Stomach (tissue), 4 donors: ENCODE measurements around the gene CEACAM5.

ENCODE experiments used
- EP300 ChIP-seq: sonication (generic); formaldehyde crosslinking; IDR thresholded peaks from one replicate; pipeline ENCODE4 v1.6.1; 2017; ENCODE audit warnings: antibody characterized with exemption
- POLR2A ChIP-seq, 4 donors: fragments of 450-650 bp; IDR thresholded peaks; one replicate each; pipeline ENCODE4 v1.6.1; 2016; ENCODE audit warnings: antibody characterized with exemption in 4 of 4, control low read depth in 2 of 4, mild to moderate bottlenecking in 1 of 4, moderate library complexity in 1 of 4
- TF ChIP-seq, protein P1 (sequence below), 7 experiments: fragments of 450-650 bp in 4 of 7; fragments of 200-600 bp in 3 of 7; sonication (generic) in 3 of 7; IDR thresholded peaks; one replicate each; pipeline ENCODE4 v1.5.1; 2016 to 2019; ENCODE audit warnings: antibody characterized with exemption in 7 of 7, control low read depth in 2 of 7, mild to moderate bottlenecking in 1 of 7

DNA sequence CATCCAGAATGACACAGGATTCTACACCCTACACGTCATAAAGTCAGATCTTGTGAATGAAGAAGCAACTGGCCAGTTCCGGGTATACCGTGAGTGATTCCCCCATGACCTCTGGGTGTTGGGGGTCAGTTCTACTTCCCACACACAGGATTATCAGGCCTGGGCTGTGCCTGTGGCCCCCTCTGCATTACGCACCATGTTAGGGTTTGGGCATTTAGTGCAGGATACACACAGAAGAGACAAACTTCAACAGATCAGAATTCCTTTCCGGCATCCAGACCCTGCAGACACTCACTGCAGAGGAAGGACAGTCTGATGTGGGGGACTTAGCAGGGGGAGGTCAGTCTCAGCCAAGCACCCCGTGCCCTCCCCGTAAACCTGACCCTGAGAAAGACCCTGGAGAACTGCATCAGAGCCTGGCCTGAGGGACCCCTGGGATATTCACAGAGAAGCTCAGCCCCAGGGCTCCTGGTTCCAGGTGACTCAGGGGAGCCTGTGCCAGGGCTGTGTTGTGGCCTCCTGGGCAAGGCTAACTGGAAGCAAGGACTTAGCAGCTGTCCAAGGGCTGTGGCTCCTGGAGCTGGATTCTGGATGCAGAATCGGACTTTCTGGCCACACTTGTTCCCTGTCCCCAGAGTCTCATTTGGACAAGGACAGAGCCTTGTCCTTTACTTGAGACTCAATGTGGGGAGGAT is 1.7 kb downstream of the CEACAM5 start:
- TF ChIP-seq EP300 (no peak), POLR2A (IDR thresholded peaks at IDR 0.05) (no peak)
- TF ChIP-seq, protein P1, sequence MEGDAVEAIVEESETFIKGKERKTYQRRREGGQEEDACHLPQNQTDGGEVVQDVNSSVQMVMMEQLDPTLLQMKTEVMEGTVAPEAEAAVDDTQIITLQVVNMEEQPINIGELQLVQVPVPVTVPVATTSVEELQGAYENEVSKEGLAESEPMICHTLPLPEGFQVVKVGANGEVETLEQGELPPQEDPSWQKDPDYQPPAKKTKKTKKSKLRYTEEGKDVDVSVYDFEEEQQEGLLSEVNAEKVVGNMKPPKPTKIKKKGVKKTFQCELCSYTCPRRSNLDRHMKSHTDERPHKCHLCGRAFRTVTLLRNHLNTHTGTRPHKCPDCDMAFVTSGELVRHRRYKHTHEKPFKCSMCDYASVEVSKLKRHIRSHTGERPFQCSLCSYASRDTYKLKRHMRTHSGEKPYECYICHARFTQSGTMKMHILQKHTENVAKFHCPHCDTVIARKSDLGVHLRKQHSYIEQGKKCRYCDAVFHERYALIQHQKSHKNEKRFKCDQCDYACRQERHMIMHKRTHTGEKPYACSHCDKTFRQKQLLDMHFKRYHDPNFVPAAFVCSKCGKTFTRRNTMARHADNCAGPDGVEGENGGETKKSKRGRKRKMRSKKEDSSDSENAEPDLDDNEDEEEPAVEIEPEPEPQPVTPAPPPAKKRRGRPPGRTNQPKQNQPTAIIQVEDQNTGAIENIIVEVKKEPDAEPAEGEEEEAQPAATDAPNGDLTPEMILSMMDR (IDR thresholded peaks at IDR 0.05) = no peak
